Type B pancreatic cell (in vitro differentiated cells): ENCODE measurements around the gene CYS1. TPM values are rescaled to one million over a fixed set of nuclear protein-coding genes. Genes with fewer than 3 reads are reported as not detected.
A peak's percentile ranks its signal among the peaks of the same experiment; 100 is the strongest.
"Not testable (repeated sequence)": the region's sequence is repeated elsewhere in the genome, so short reads cannot be mapped to it uniquely, and the experiment has no call there.

Source experiments
- DNase-seq: peaks from one replicate; pipeline ENCODE4 v3.0.0; 2021; ENCODE audit warnings: mixed read lengths; ENCODE audit not compliant: unreplicated experiment; ENCODE audit errors: extremely low spot score
- H3K27ac Mint-ChIP-seq: 2 replicates; pipeline ENCODE4 v1.8.0; 2021; ENCODE audit warnings: mild to moderate bottlenecking, mixed read lengths
- H3K27me3 Mint-ChIP-seq: 2 replicates; pipeline ENCODE4 v1.8.0; 2021; ENCODE audit warnings: mixed read lengths
- H3K36me3 Mint-ChIP-seq: 2 replicates; pipeline ENCODE4 v1.8.0; 2021; ENCODE audit warnings: mixed read lengths
- H3K4me1 Mint-ChIP-seq: one replicate; pipeline ENCODE4 v1.8.0; 2021; ENCODE audit warnings: mixed read lengths; ENCODE audit not compliant: unreplicated experiment
- H3K4me3 Mint-ChIP-seq: 2 replicates; pipeline ENCODE4 v1.8.0; 2021; ENCODE audit warnings: mild to moderate bottlenecking, mixed read lengths
- H3K9me3 Mint-ChIP-seq: 2 replicates; pipeline ENCODE4 v1.8.0; 2021; ENCODE audit warnings: mixed read lengths
- CTCF ChIP-seq: fragments of 200-600 bp; sonication (generic); conservative IDR thresholded peaks from 2 replicates; pipeline ENCODE4 v1.5.0; 2021; ENCODE audit warnings: antibody characterized with exemption, mild to moderate bottlenecking
- total RNA-seq: library from RNA; stranded (reverse); gene quantifications from 2 replicates; pipeline ENCODE4 v1.2.1, GENCODE V29; 2021; ENCODE audit warnings: low replicate concordance

CYS1 gene
- total RNA-seq, 1 donor from 2014 or later = 0.94 TPM

GRCh38 chr2:10010861-10011605 is 69.2 kb downstream of the CYS1 start:
- DNase-seq, H3K36me3 Mint-ChIP-seq, H3K9me3 Mint-ChIP-seq, H3K27ac Mint-ChIP-seq, H3K27me3 Mint-ChIP-seq, H3K4me3 Mint-ChIP-seq: not testable (repeated sequence)
- H3K4me1 Mint-ChIP-seq = peaks cover 17% of the 10 kb centered on the region

- no peak for DNase-seq
- no peak overlapping the region for H3K4me3 Mint-ChIP-seq
- no peak overlapping the region for H3K27ac Mint-ChIP-seq
- no peaks in the 10 kb centered on the region for H3K9me3 Mint-ChIP-seq
- TF ChIP-seq CTCF = no peak
- peaks cover 3% of the 10 kb centered on the region for H3K36me3 Mint-ChIP-seq
- H3K27me3 Mint-ChIP-seq = no peaks in the 10 kb centered on the region
- H3K4me1 Mint-ChIP-seq = peaks cover 17% of the 10 kb centered on the region
These were observed 70.1 kb downstream of the CYS1 start for GRCh38 chr2:10009811-10010781.

GRCh38 chr2:10009271-10009810 is 70.9 kb downstream of the CYS1 start:
- no peaks in the 10 kb centered on the region for H3K9me3 Mint-ChIP-seq
- peaks cover 17% of the 10 kb centered on the region for H3K4me1 Mint-ChIP-seq
- no peaks in the 10 kb centered on the region for H3K27me3 Mint-ChIP-seq
- no peak overlapping the region for H3K4me3 Mint-ChIP-seq
- peaks cover 8% of the 10 kb centered on the region for H3K36me3 Mint-ChIP-seq
- no peak for DNase-seq
- no peak overlapping the region for H3K27ac Mint-ChIP-seq
- no peak for TF ChIP-seq CTCF

- peaks cover 17% of the 10 kb centered on the region for H3K4me1 Mint-ChIP-seq
- H3K27ac Mint-ChIP-seq = no peak overlapping the region
- no peaks in the 10 kb centered on the region for H3K9me3 Mint-ChIP-seq
- H3K36me3 Mint-ChIP-seq = peaks cover 8% of the 10 kb centered on the region
- H3K27me3 Mint-ChIP-seq = no peaks in the 10 kb centered on the region
- H3K4me3 Mint-ChIP-seq = no peak overlapping the region
- TF ChIP-seq CTCF = no peak
- no peak for DNase-seq
These were observed 71.4 kb downstream of the CYS1 start for GRCh38 chr2:10008809-10009176.

- DNase-seq = no peak
- Mint-ChIP-seq H3K4me1 (peaks cover 17% of the 10 kb centered on the region), H3K27me3 (no peaks in the 10 kb centered on the region), H3K9me3 (no peaks in the 10 kb centered on the region), H3K27ac (peak overlapping the region; percentile 83), H3K4me3 (no peak overlapping the region), H3K36me3 (peaks cover 8% of the 10 kb centered on the region)
- TF ChIP-seq CTCF = no peak
These were observed 72.0 kb downstream of the CYS1 start for GRCh38 chr2:10007921-10008808.
